CD14-positive monocyte (primary cell): Measurements from ENCODE around the gene PTRH1. TPM values are rescaled to one million over a fixed set of nuclear protein-coding genes. Genes with fewer than 3 reads are reported as not detected.
A peak's percentile ranks its signal among the peaks of the same experiment; 100 is the strongest.

Experiments used
- DNase-seq, 3 donors: peaks; one replicate each; pipeline ENCODE4 v3.0.0-alpha.2; 2011 to 2022
- H2AFZ ChIP-seq: 2 replicates; pipeline ENCODE4 v1.6.0; 2012; ENCODE audit warnings: mild to moderate bottlenecking, low read depth, low read length, inconsistent platforms; ENCODE audit not compliant: insufficient read depth, poor library complexity, severe bottlenecking
- H3K27ac ChIP-seq, 2 donors: 1 replicate in 1 of 2; 2 replicates in 1 of 2; pipeline ENCODE4 v1.5.1; 2012 to 2013; ENCODE audit warnings: low read length in 2 of 2, control low read depth in 1 of 2, inconsistent platforms in 1 of 2, low read depth in 1 of 2, mild to moderate bottlenecking in 1 of 2
- H3K27me3 ChIP-seq, 2 donors: one replicate each; pipeline versions ENCODE4 v1.6.0 to v1.6.1; 2011 to 2013; ENCODE audit warnings: low read length in 2 of 2; ENCODE audit not compliant: control insufficient read depth in 2 of 2, insufficient read depth in 2 of 2
- H3K36me3 ChIP-seq, 2 donors: replicated peaks in 1 of 2; 1 replicate in 1 of 2; 2 replicates in 1 of 2; pipeline versions ENCODE4 v1.5.1 to v1.6.1; 2012 to 2013; ENCODE audit warnings: low read length in 2 of 2, control low read depth in 1 of 2, inconsistent platforms in 1 of 2, mild to moderate bottlenecking in 1 of 2; ENCODE audit not compliant: insufficient read depth in 2 of 2, control insufficient read depth in 1 of 2
- H3K4me1 ChIP-seq, 2 donors: 1 replicate in 1 of 2; 2 replicates in 1 of 2; pipeline versions ENCODE4 v1.5.1 to v1.6.1; 2012 to 2013; ENCODE audit warnings: low read length in 2 of 2, control low read depth in 1 of 2, inconsistent platforms in 1 of 2, mild to moderate bottlenecking in 1 of 2, moderate library complexity in 1 of 2; ENCODE audit not compliant: insufficient read depth in 2 of 2, control insufficient read depth in 1 of 2
- H3K4me2 ChIP-seq: replicated peaks from 2 replicates; pipeline ENCODE3; 2012; ENCODE audit warnings: low read length, moderate library complexity, mild to moderate bottlenecking; ENCODE audit not compliant: poor library complexity, severe bottlenecking; ENCODE audit errors: extremely low read depth
- H3K4me3 ChIP-seq, 3 experiments: fragments of 200-600 bp in 1 of 3; sonication (generic) in 1 of 3; replicated peaks in 1 of 3; 1 replicate in 2 of 3; 2 replicates in 1 of 3; pipeline ENCODE4 v1.5.1; 2011 to 2013; ENCODE audit warnings: low read length in 3 of 3, mild to moderate bottlenecking in 3 of 3, control low read depth in 2 of 3, low read depth in 2 of 3, inconsistent platforms in 1 of 3, moderate library complexity in 1 of 3
- H3K79me2 ChIP-seq: 2 replicates; pipeline ENCODE4 v1.6.0; 2012; ENCODE audit warnings: mild to moderate bottlenecking, control low read depth, inconsistent platforms, low read length, moderate library complexity; ENCODE audit not compliant: insufficient read depth
- H3K9ac ChIP-seq: 2 replicates; pipeline ENCODE4 v1.6.0; 2017; ENCODE audit warnings: low read length, mild to moderate bottlenecking; ENCODE audit not compliant: insufficient read depth, poor library complexity, severe bottlenecking
- H3K9me3 ChIP-seq, 2 donors: replicated peaks in 1 of 2; 1 replicate in 1 of 2; 2 replicates in 1 of 2; pipeline versions ENCODE4 v1.5.1 to v1.6.1; 2012 to 2013; ENCODE audit warnings: low read length in 2 of 2, control low read depth in 1 of 2; ENCODE audit not compliant: control insufficient read depth in 1 of 2, insufficient read depth in 1 of 2
- H4K20me1 ChIP-seq: 2 replicates; pipeline ENCODE4 v1.6.0; 2012; ENCODE audit warnings: mild to moderate bottlenecking, low read length, control low read depth, moderate library complexity; ENCODE audit not compliant: insufficient read depth
- H3K27ac Mint-ChIP-seq, 7 donors: one replicate each; pipeline ENCODE4 v1.8.0; 2020; ENCODE audit warnings: mild to moderate bottlenecking in 7 of 7, mixed read lengths in 7 of 7, moderate library complexity in 6 of 7, inconsistent platforms in 2 of 7
- H3K27me3 Mint-ChIP-seq, 3 donors: one replicate each; pipeline ENCODE4 v1.8.0; 2021 to 2022; ENCODE audit warnings: low read depth in 3 of 3, mild to moderate bottlenecking in 3 of 3, mixed read lengths in 3 of 3, moderate library complexity in 3 of 3, inconsistent platforms in 1 of 3
- H3K36me3 Mint-ChIP-seq, 2 donors: one replicate each; pipeline ENCODE4 v1.8.0; 2020; ENCODE audit warnings: mixed read lengths in 2 of 2, inconsistent platforms in 1 of 2, mild to moderate bottlenecking in 1 of 2
- H3K4me1 Mint-ChIP-seq: one replicate; pipeline ENCODE4 v1.8.0; 2020; ENCODE audit warnings: mild to moderate bottlenecking, mixed read lengths
- H3K4me3 Mint-ChIP-seq, 2 donors: one replicate each; pipeline ENCODE4 v1.8.0; 2020; ENCODE audit warnings: mild to moderate bottlenecking in 2 of 2, mixed read lengths in 2 of 2, moderate library complexity in 1 of 2
- H3K9me3 Mint-ChIP-seq, 7 donors: one replicate each; pipeline ENCODE4 v1.8.0; 2020 to 2022; ENCODE audit warnings: mixed read lengths in 7 of 7, mild to moderate bottlenecking in 6 of 7, moderate library complexity in 6 of 7, inconsistent platforms in 2 of 7
- WGBS: methylation state at CpG from one replicate; pipeline ENCODE4 v1.1.5; 2013; ENCODE audit warnings: missing lambda C conversion rate; ENCODE audit not compliant: insufficient coverage; 5-methylcytosine and 5-hydroxymethylcytosine counted together
- intact Hi-C, 2 donors: fragments of 100-400 bp; cut with micrococcal nuclease; formaldehyde crosslinking; loops; one replicate each; pipeline versions ENCODE4 v1.15.0 to v1.15.1; 2023
- polyA plus RNA-seq, 3 donors: library from polyadenylated mRNA; depleted of rRNA in 1 of 3; unstranded in 2 of 3; stranded (reverse) in 1 of 3; fragments of 300-500 nt in 2 of 3; fragments of >200 nt in 1 of 3; fragmentation: Illumina TruSeq in 2 of 3; gene quantifications; 1 replicate in 2 of 3; 2 replicates in 1 of 3; pipeline ENCODE4 v1.2.3, GENCODE V29; 2012 to 2021
- TF ChIP-seq, protein P1 (sequence below): fragments of 200-600 bp; IDR thresholded peaks from one replicate; pipeline ENCODE4 v1.8.0; 2022; ENCODE audit warnings: antibody characterized with exemption, mild to moderate bottlenecking

PTRH1 gene
- polyA plus RNA-seq, 3 donors = 6.9 to 19.9 (median 19.5) TPM

DNA sequence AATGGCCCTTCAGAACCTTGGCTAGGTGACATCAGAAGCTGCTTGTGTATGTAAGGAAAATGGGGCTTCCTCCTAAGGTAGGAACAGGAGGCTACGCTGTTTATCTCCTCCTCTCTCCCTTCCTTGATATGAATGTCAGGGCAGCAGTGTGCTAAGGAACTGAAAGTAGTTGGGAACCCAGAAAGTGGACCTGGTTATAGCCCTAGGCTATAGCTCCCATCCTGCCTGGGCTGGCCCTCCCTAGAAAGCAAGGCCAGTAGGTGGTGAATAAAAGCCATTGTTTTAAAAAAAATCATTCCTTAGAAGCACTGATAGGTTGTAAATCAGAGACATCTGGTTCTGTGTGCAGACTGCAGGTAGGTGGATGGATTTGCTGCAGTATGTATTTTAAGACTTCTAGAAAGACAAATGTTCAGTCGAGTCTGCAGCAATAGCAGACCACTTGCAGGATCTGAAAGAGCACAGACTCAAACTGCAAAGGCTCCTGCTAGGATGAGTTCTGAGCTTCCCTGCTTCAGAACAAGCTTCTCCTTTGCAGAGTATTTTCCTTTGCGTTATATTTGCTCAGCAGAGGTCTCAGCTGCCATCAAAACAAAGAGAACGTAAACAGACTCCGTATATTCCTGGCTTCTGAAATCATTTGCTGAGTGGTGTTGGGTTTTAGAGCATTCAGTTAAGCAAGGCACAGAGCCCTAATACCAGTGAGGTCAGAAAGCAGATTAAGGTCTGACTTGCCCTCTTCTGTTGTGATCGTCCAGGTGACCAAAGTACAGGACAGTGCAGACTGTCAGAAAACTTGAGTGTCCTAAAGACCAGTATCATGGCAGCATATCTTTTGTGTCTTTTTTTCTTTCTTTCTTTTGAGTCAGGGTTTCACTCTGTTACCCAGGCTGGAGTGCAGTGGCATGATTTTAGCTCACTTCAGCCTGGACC lies 28.7 kb downstream of the PTRH1 start:
- 97% methylated on average over 5 of the region's 6 CpGs for WGBS
- H3K4me1 ChIP-seq = no peaks in the 10 kb centered on the region
- H3K27ac ChIP-seq = no peak overlapping the region
- no peaks in the 10 kb centered on the region for H3K27me3 ChIP-seq
- no peaks in the 10 kb centered on the region for H3K9me3 ChIP-seq
- H3K4me3 Mint-ChIP-seq = no peak overlapping the region
- no peak overlapping the region for H3K9ac ChIP-seq
- peaks cover 0 to 2% (median 0%) of the 10 kb centered on the region in 7 donors for H3K9me3 Mint-ChIP-seq
- H3K36me3 ChIP-seq = no peaks in the 10 kb centered on the region
- peaks cover 2 to 7% (median 2%) of the 10 kb centered on the region in 3 donors for H3K27me3 Mint-ChIP-seq
- H3K27ac Mint-ChIP-seq = peak overlapping the region in 1 of 7 donors; percentile 42
- no peak overlapping the region for H3K4me3 ChIP-seq
- no peak overlapping the region for H3K4me2 ChIP-seq
- no peaks in the 10 kb centered on the region for H3K79me2 ChIP-seq
- no peaks in the 10 kb centered on the region for H4K20me1 ChIP-seq
- intact Hi-C loops = no loop called here
- DNase-seq = no peak
- TF ChIP-seq, protein P1, sequence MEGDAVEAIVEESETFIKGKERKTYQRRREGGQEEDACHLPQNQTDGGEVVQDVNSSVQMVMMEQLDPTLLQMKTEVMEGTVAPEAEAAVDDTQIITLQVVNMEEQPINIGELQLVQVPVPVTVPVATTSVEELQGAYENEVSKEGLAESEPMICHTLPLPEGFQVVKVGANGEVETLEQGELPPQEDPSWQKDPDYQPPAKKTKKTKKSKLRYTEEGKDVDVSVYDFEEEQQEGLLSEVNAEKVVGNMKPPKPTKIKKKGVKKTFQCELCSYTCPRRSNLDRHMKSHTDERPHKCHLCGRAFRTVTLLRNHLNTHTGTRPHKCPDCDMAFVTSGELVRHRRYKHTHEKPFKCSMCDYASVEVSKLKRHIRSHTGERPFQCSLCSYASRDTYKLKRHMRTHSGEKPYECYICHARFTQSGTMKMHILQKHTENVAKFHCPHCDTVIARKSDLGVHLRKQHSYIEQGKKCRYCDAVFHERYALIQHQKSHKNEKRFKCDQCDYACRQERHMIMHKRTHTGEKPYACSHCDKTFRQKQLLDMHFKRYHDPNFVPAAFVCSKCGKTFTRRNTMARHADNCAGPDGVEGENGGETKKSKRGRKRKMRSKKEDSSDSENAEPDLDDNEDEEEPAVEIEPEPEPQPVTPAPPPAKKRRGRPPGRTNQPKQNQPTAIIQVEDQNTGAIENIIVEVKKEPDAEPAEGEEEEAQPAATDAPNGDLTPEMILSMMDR = no peak
- H3K4me1 Mint-ChIP-seq = no peaks in the 10 kb centered on the region
- H2AFZ ChIP-seq = no peak overlapping the region
- no peaks in the 10 kb centered on the region for H3K36me3 Mint-ChIP-seq

DNA sequence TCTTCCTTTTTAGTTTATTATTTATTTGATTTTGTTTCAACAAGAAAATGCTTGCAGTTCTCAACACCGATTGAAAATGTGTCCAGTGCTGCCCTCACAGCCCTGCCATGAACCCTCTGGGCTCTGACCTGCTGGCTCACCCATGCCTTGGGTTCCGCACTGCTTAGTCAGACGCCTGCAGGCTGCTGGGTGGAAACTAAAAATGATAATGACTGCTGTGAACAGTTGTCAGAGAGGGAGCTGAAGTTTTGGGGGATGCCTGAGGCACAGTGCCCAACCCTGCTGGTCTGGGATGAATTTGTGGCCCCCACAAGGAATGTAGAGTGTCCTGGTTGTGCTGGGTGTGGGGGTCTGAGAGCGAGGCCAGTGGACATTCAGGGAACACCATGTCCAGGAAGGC lies 30.9 kb downstream of the PTRH1 start:
- H3K4me1 Mint-ChIP-seq = no peaks in the 10 kb centered on the region
- no peak for DNase-seq
- peaks cover 0 to 6% (median 2%) of the 10 kb centered on the region in 3 donors for H3K27me3 Mint-ChIP-seq
- Histone ChIP-seq H3K36me3 (no peaks in the 10 kb centered on the region), H3K4me3 (no peak overlapping the region), H3K27me3 (no peaks in the 10 kb centered on the region), H4K20me1 (no peaks in the 10 kb centered on the region), H3K9ac (no peak overlapping the region), H3K79me2 (no peaks in the 10 kb centered on the region), H3K4me1 (no peaks in the 10 kb centered on the region), H3K9me3 (no peaks in the 10 kb centered on the region), H3K27ac (no peak overlapping the region), H2AFZ (no peak overlapping the region), H3K4me2 (no peak overlapping the region)
- H3K4me3 Mint-ChIP-seq = no peak overlapping the region
- peaks cover 0 to 1% (median 0%) of the 10 kb centered on the region in 7 donors for H3K9me3 Mint-ChIP-seq
- intact Hi-C loops = no loop called here
- no peaks in the 10 kb centered on the region for H3K36me3 Mint-ChIP-seq
- 100% methylated on average over 3 of the region's 4 CpGs for WGBS
- TF ChIP-seq, protein P1 = no peak
- no peak overlapping the region for H3K27ac Mint-ChIP-seq
